ENCODE data around the gene LY6G5B. TPM values are rescaled to one million over a fixed set of nuclear protein-coding genes. Genes with fewer than 3 reads are reported as not detected.
A peak's percentile ranks its signal among the peaks of the same experiment; 100 is the strongest.

The LY6G5B gene
- total and polyA plus RNA-seq, 2 of the 4 experiments (the other 2 are of a cell fraction), result 2.2 to 13.6 TPM

- no peaks in the 10 kb centered on the region for H3K27me3 ChIP-seq (ENCODE audit: control insufficient read depth, insufficient read depth, low read length)
- H4K8ac ChIP-seq (ENCODE audit: low read depth in 2 of 2, low read length in 2 of 2), result peak overlapping the region; percentile 43 to 70; a peak in 3 of 4 replicates
- H3K9me1 ChIP-seq (ENCODE audit: insufficient read depth, low read length), result peaks cover 10% of the 10 kb centered on the region
- H4K20me1 ChIP-seq (ENCODE audit: insufficient read depth, low read length), result 0 out of 2 replicates have a peak, but pooled peaks cover 11% of the 10 kb centered on the region
- TSS peak; percentile 87 for BruUV-seq (replicated peaks)
- intact Hi-C loops (cut with micrococcal nuclease) (loop anchor here (2.0 kb wide), 2 partner anchors 28 to 128 kb away; no protein-coding TSS in a partner anchor), dilution Hi-C loops (cut with HindIII; ENCODE audit: low sequenced_read_pairs, unreplicated experiment) (no loop called here), in situ Hi-C loops (cut with MboI; ENCODE audit: low sequenced_read_pairs) (no loop called here)
- peak overlapping the region; percentile 78 for H3K23ac ChIP-seq (ENCODE audit: low read depth, low read length)
- H2BK20ac ChIP-seq (ENCODE audit: low read depth, low read length), result no peak overlapping the region
- WGBS, 2 experiments (ENCODE audit: extremely low coverage in 2 of 2, insufficient read length in 1 of 2), result 0% methylated on average over 1 of the region's 10 CpGs; no CpG with 5 or more reads in 1 of the 2 experiments
- H2BK120ac ChIP-seq (ENCODE audit: low read depth, low read length), result no peak overlapping the region; the same call in 1 of the 2 replicates
- H3K27ac ChIP-seq (ENCODE audit: insufficient read depth, low read length), result peak overlapping the region; percentile 82
- peak overlapping the region; percentile 70 for H3K4ac ChIP-seq (ENCODE audit: low read depth, low read length)
- DNase-seq (no peak), ATAC-seq (ENCODE audit: low read depth) (peak; percentile 16)
- peak overlapping the region; percentile 92 for H2AFZ ChIP-seq (replicated peaks; ENCODE audit: low read length, poor library complexity)
- peak overlapping the region; percentile 6 for H2AK5ac ChIP-seq (ENCODE audit: low read depth, low read length)
- H4K91ac ChIP-seq (ENCODE audit: insufficient read depth, low read depth, low read length), result peak overlapping the region; percentile 65
- peaks cover 12% of the 10 kb centered on the region for H3K36me3 ChIP-seq (ENCODE audit: control insufficient read depth, insufficient read depth, low read length)
- ChIA-PET POLR2A (ENCODE audit: unreplicated experiment) (interaction anchor here (0.9 to 1.2 kb wide), 2 partner anchors 28 to 42 kb away, joined by 3 read pairs; partner anchors contain the start of gene C6orf47), CTCF (interaction anchor here (1.1 to 1.3 kb wide), 2 partner anchors 13 to 89 kb away, joined by 3 read pairs; no protein-coding TSS in a partner anchor)
- H4K5ac ChIP-seq (ENCODE audit: low read depth, low read length), result peak overlapping the region; percentile 13
- H3K9me3 ChIP-seq (ENCODE audit: control insufficient read depth, insufficient read depth, low read length), result no peaks in the 10 kb centered on the region
- H3K4me2 ChIP-seq (ENCODE audit: low read depth, low read length), result peak overlapping the region; percentile 97
- H3K14ac ChIP-seq (replicated peaks; ENCODE audit: low read depth, low read length), result peak overlapping the region; percentile 88
- peak overlapping the region; percentile 77 for H3K56ac ChIP-seq (ENCODE audit: extremely low read depth, insufficient read depth, low read length)
- H3K9ac ChIP-seq (ENCODE audit: low read depth, low read length), result peak overlapping the region; percentile 77
- H2AK9ac ChIP-seq (replicated peaks; ENCODE audit: low read depth, low read length, poor library complexity), result peak overlapping the region; percentile 88
- peak overlapping the region; percentile 34 for H3K18ac ChIP-seq (ENCODE audit: low read depth, low read length)
- H2BK15ac ChIP-seq (ENCODE audit: low read depth, low read length), result no peak overlapping the region
- H3K4me1 ChIP-seq (ENCODE audit: control insufficient read depth, insufficient read depth, low read length), result peaks cover 6% of the 10 kb centered on the region
- peak overlapping the region; percentile 67 for H3K4me3 ChIP-seq (ENCODE audit: insufficient read depth, low read depth, low read length)
- peaks cover 21 to 41% of the 10 kb centered on the region in 2 experiments for H3K79me1 ChIP-seq (ENCODE audit: low read depth in 1 of 2, low read length in 2 of 2)
- TF ChIP-seq ELK1 (IDR thresholded peaks at IDR 0.05; ENCODE audit: borderline replicate concordance, low read depth, low read length) (no peak), FOS (IDR thresholded peaks at IDR 0.05; ENCODE audit: low read depth, low read length) (no peak), CTCF (conservative IDR thresholded peaks at IDR 0.05; ENCODE audit: low read depth, low read length) (no peak), MXI1 (IDR thresholded peaks at IDR 0.05; ENCODE audit: borderline replicate concordance, low read depth, low read length) (no peak), CHD1 (IDR thresholded peaks at IDR 0.05; ENCODE audit: low read depth, low read length) (no peak), MAFK (IDR thresholded peaks at IDR 0.05; ENCODE audit: low read depth, low read length) (no peak), MAZ (IDR thresholded peaks at IDR 0.05; ENCODE audit: borderline replicate concordance, low read depth, low read length) (no peak), CEBPB (IDR thresholded peaks at IDR 0.05; ENCODE audit: low read depth, low read length) (no peak), USF2 (IDR thresholded peaks at IDR 0.05; ENCODE audit: low read depth, low read length) (no peak), POLR2A (IDR thresholded peaks at IDR 0.05; ENCODE audit: low read depth, low read length) (no peak), RAD21 (IDR thresholded peaks at IDR 0.05; ENCODE audit: low read length) (no peak; the same call in 1 of the 2 replicates), SMC3 (IDR thresholded peaks at IDR 0.05; ENCODE audit: low read depth, low read length) (no peak), RCOR1 (IDR thresholded peaks at IDR 0.05; ENCODE audit: insufficient replicate concordance, low read length) (no peak), BHLHE40 (IDR thresholded peaks at IDR 0.05; ENCODE audit: low read depth, low read length) (no peak), RFX5 (IDR thresholded peaks at IDR 0.05; ENCODE audit: low read depth, low read length) (no peak)
- peak overlapping the region; percentile 79 for H2BK5ac ChIP-seq (ENCODE audit: low read depth, low read length, poor library complexity, severe bottlenecking)
These were observed 32.6 kb downstream of the LY6G5B start for GRCh38 chr6:31702405-31702818.

Measured in IMR-90 (cell line).